Stimulated activated CD8-positive, alpha-beta memory T cell treated with anti-CD3 and anti-CD28 coated beads, Interleukin-12 subunit alpha, Interleukin-12 subunit beta, amount 100 ng/mL, for 24 hours (primary cell): ENCODE measurements around the gene VAMP4.
"Not testable (repeated sequence)": the region's sequence is repeated elsewhere in the genome, so short reads cannot be mapped to it uniquely, and the experiment has no call there.

Experiments used
- DNase-seq: peaks from one replicate; pipeline ENCODE4 v3.0.0-alpha.2; 2020; ENCODE audit errors: extremely low read depth

Gene VAMP4

GRCh38 chr1:171751221-171751620, 9.4 kb upstream of the VAMP4 start:
- no peak for DNase-seq

- DNase-seq = no peak
These were observed 6.8 kb upstream of the VAMP4 start for GRCh38 chr1:171748651-171749050.

GRCh38 chr1:171744986-171745385, 3.1 kb upstream of the VAMP4 start:
- DNase-seq = no peak

GRCh38 chr1:171743081-171743870, 1.4 kb upstream of the VAMP4 start:
- DNase-seq = no peak

- no peak for DNase-seq
These were observed 685 bp upstream of the VAMP4 start for GRCh38 chr1:171742577-171742922.

GRCh38 chr1:171740987-171741871, 636 bp downstream of the VAMP4 start:
- DNase-seq = no peak

GRCh38 chr1:171740356-171740863, 1.5 kb downstream of the VAMP4 start:
- DNase-seq = no peak

- DNase-seq = no peak
These were observed 2.2 kb downstream of the VAMP4 start for GRCh38 chr1:171739656-171740055.

GRCh38 chr1:171738911-171739310, 3.0 kb downstream of the VAMP4 start:
- DNase-seq = no peak

GRCh38 chr1:171736196-171736595, 5.7 kb downstream of the VAMP4 start:
- DNase-seq = no peak

GRCh38 chr1:171730052-171730451, 11.8 kb downstream of the VAMP4 start:
- DNase-seq = no peak

GRCh38 chr1:171727778-171728177, 14.1 kb downstream of the VAMP4 start:
- no peak for DNase-seq

- not testable (repeated sequence) for DNase-seq
These were observed 18.7 kb downstream of the VAMP4 start for GRCh38 chr1:171723180-171723579.

GRCh38 chr1:171718848-171719247, 23.0 kb downstream of the VAMP4 start:
- DNase-seq = no peak

GRCh38 chr1:171718216-171718615, 23.6 kb downstream of the VAMP4 start:
- DNase-seq = no peak

- no peak for DNase-seq
These were observed 24.7 kb downstream of the VAMP4 start for GRCh38 chr1:171717062-171717718.

- no peak for DNase-seq
These were observed 25.2 kb downstream of the VAMP4 start for GRCh38 chr1:171716616-171717015.

GRCh38 chr1:171715813-171716251, 26.0 kb downstream of the VAMP4 start:
- no peak for DNase-seq

GRCh38 chr1:171712341-171712740, 29.5 kb downstream of the VAMP4 start:
- no peak for DNase-seq

- DNase-seq = no peak
These were observed 30.2 kb downstream of the VAMP4 start for GRCh38 chr1:171711643-171712042.

GRCh38 chr1:171707583-171707982, 34.3 kb downstream of the VAMP4 start:
- no peak for DNase-seq

GRCh38 chr1:171702598-171702997, 39.3 kb downstream of the VAMP4 start:
- DNase-seq = no peak
